Ovary (tissue), 3 donors: ENCODE results near the gene CDKN2A.

ENCODE experiments used
- POLR2A ChIP-seq: fragments of 450-650 bp; IDR thresholded peaks from one replicate; pipeline ENCODE4 v1.6.1; 2017; ENCODE audit warnings: antibody characterized with exemption, mild to moderate bottlenecking, moderate library complexity
- TF ChIP-seq, protein P1 (sequence below), 3 donors: fragments of 450-650 bp in 2 of 3; fragments of 200-600 bp in 1 of 3; IDR thresholded peaks; one replicate each; pipeline versions ENCODE4 v1.5.1 to v1.8.0; 2016 to 2022; ENCODE audit warnings: antibody characterized with exemption in 3 of 3, mild to moderate bottlenecking in 1 of 3
- donor health status: DM: no; HTN: no; CAD: no.

DNA sequence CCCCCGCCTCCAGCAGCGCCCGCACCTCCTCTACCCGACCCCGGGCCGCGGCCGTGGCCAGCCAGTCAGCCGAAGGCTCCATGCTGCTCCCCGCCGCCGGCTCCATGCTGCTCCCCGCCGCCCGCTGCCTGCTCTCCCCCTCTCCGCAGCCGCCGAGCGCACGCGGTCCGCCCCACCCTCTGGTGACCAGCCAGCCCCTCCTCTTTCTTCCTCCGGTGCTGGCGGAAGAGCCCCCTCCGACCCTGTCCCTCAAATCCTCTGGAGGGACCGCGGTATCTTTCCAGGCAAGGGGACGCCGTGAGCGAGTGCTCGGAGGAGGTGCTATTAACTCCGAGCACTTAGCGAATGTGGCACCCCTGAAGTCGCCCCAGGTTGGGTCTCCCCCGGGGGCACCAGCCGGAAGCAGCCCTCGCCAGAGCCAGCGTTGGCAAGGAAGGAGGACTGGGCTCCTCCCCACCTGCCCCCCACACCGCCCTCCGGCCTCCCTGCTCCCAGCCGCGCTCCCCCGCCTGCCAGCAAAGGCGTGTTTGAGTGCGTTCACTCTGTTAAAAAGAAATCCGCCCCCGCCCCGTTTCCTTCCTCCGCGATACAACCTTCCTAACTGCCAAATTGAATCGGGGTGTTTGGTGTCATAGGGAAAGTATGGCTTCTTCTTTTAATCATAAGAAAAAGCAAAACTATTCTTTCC, 19.3 kb downstream of the CDKN2A start:
- TF ChIP-seq, protein P1, sequence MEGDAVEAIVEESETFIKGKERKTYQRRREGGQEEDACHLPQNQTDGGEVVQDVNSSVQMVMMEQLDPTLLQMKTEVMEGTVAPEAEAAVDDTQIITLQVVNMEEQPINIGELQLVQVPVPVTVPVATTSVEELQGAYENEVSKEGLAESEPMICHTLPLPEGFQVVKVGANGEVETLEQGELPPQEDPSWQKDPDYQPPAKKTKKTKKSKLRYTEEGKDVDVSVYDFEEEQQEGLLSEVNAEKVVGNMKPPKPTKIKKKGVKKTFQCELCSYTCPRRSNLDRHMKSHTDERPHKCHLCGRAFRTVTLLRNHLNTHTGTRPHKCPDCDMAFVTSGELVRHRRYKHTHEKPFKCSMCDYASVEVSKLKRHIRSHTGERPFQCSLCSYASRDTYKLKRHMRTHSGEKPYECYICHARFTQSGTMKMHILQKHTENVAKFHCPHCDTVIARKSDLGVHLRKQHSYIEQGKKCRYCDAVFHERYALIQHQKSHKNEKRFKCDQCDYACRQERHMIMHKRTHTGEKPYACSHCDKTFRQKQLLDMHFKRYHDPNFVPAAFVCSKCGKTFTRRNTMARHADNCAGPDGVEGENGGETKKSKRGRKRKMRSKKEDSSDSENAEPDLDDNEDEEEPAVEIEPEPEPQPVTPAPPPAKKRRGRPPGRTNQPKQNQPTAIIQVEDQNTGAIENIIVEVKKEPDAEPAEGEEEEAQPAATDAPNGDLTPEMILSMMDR (IDR thresholded peaks at IDR 0.05), result no peak
- TF ChIP-seq POLR2A, result no peak
